ENCODE measurements around the gene NUP62. TPM values are rescaled to one million over a fixed set of nuclear protein-coding genes. Genes with fewer than 3 reads are reported as not detected.

NUP62 gene
- total RNA-seq, 1 experiment from 2014 or later: 85.2 TPM

DNA sequence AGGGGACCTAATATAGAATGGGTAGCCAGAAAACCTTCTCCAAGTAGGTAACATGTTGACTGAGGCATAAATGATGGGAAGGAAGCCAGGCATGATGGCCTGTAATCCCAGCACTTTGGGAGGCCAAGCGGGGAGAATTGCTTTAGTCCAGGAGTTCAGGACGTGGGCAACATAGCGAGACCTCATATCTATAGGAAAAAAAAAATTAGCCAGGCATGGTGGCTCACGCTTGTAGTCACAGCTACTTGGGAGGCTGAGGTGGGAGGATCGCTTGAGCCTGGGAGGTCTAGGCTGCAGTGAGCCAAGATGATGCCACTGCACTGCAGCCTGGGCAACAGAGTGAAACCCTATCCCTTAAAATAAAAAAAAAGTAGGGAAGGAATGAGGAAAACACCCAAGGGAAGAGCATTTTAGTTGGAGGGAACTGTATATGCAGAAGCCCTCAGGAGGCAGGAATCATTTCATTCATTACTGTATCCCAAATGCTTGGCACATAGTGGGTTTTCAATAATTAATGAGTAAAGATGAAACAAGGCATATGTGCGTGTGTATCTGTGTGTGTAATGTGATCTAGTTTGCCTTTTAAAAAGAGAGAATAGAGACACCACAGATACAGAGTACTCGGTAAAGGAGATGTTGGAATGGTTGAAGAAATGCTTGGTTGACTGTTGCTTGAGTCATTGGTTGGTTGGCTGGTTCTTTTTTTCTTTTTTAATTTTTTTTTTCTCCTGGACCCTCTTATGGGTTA is 2.2 kb upstream of the NUP62 start:
- H3K27ac ChIP-seq (ENCODE audit: low read depth, low read length): no peak overlapping the region
- no peak overlapping the region for H3K4me3 ChIP-seq (replicated peaks in 1 of 2; ENCODE audit: low read depth in 1 of 2, low read length in 2 of 2)
- POLR2A ChIA-PET: no interaction called here
- CTCF ChIA-PET: no interaction called here
- H3K36me3 ChIP-seq (ENCODE audit: control insufficient read depth in 1 of 2, insufficient read depth in 2 of 2, low read length in 2 of 2): peaks cover 3 to 21% of the 10 kb centered on the region in 2 experiments; a peak in 3 of 4 replicates
- peaks cover 35% of the 10 kb centered on the region for H3K79me2 ChIP-seq (ENCODE audit: insufficient read depth, low read length)
- RAD21 ChIA-PET (ENCODE audit: low non-redundant PET in 1 of 2, low total read pairs in 2 of 2, uncharacterized antibody in 2 of 2, unreplicated experiment in 2 of 2): no interaction called here
- no peaks in the 10 kb centered on the region for H4K20me1 ChIP-seq (ENCODE audit: insufficient read depth)
- no peaks in the 10 kb centered on the region for H3K27me3 ChIP-seq (ENCODE audit: insufficient read depth, low read length)
- no peaks in the 10 kb centered on the region for H3K9me2 ChIP-seq (ENCODE audit: insufficient read depth)
- intact Hi-C loops (cut with micrococcal nuclease): no loop called here
- TF ChIP-seq, protein P1, sequence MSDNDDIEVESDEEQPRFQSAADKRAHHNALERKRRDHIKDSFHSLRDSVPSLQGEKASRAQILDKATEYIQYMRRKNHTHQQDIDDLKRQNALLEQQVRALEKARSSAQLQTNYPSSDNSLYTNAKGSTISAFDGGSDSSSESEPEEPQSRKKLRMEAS (IDR thresholded peaks at IDR 0.05): no peak
- no peak for TF ChIP-seq EGR1 (IDR thresholded peaks at IDR 0.05; ENCODE audit: low read depth)
- no peak for TF ChIP-seq RAD21 (IDR thresholded peaks at IDR 0.05; ENCODE audit: low read depth)
- TF ChIP-seq, protein P2, sequence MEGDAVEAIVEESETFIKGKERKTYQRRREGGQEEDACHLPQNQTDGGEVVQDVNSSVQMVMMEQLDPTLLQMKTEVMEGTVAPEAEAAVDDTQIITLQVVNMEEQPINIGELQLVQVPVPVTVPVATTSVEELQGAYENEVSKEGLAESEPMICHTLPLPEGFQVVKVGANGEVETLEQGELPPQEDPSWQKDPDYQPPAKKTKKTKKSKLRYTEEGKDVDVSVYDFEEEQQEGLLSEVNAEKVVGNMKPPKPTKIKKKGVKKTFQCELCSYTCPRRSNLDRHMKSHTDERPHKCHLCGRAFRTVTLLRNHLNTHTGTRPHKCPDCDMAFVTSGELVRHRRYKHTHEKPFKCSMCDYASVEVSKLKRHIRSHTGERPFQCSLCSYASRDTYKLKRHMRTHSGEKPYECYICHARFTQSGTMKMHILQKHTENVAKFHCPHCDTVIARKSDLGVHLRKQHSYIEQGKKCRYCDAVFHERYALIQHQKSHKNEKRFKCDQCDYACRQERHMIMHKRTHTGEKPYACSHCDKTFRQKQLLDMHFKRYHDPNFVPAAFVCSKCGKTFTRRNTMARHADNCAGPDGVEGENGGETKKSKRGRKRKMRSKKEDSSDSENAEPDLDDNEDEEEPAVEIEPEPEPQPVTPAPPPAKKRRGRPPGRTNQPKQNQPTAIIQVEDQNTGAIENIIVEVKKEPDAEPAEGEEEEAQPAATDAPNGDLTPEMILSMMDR (IDR thresholded peaks at IDR 0.05 in 2 of 3, conservative IDR thresholded peaks at IDR 0.05 in 1 of 3; ENCODE audit: borderline replicate concordance in 1 of 3, insufficient read depth in 1 of 3, low read depth in 2 of 3, low read length in 2 of 3): no peak
- no peak for TF ChIP-seq SRF (IDR thresholded peaks at IDR 0.05; ENCODE audit: low read depth)
- no peak for TF ChIP-seq POLR2A (IDR thresholded peaks at IDR 0.05; ENCODE audit: borderline replicate concordance, extremely low read depth, insufficient read depth, insufficient read length)
- TF ChIP-seq, protein P3, sequence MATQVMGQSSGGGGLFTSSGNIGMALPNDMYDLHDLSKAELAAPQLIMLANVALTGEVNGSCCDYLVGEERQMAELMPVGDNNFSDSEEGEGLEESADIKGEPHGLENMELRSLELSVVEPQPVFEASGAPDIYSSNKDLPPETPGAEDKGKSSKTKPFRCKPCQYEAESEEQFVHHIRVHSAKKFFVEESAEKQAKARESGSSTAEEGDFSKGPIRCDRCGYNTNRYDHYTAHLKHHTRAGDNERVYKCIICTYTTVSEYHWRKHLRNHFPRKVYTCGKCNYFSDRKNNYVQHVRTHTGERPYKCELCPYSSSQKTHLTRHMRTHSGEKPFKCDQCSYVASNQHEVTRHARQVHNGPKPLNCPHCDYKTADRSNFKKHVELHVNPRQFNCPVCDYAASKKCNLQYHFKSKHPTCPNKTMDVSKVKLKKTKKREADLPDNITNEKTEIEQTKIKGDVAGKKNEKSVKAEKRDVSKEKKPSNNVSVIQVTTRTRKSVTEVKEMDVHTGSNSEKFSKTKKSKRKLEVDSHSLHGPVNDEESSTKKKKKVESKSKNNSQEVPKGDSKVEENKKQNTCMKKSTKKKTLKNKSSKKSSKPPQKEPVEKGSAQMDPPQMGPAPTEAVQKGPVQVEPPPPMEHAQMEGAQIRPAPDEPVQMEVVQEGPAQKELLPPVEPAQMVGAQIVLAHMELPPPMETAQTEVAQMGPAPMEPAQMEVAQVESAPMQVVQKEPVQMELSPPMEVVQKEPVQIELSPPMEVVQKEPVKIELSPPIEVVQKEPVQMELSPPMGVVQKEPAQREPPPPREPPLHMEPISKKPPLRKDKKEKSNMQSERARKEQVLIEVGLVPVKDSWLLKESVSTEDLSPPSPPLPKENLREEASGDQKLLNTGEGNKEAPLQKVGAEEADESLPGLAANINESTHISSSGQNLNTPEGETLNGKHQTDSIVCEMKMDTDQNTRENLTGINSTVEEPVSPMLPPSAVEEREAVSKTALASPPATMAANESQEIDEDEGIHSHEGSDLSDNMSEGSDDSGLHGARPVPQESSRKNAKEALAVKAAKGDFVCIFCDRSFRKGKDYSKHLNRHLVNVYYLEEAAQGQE (IDR thresholded peaks at IDR 0.05; ENCODE audit: low read depth): no peak
- no peak for TF ChIP-seq EZH2 (IDR thresholded peaks at IDR 0.05)
- TF ChIP-seq SP1 (IDR thresholded peaks at IDR 0.05; ENCODE audit: low read depth): no peak
- no peak for TF ChIP-seq ZNF274 (IDR thresholded peaks at IDR 0.05; ENCODE audit: low read depth, low read length)
- no peak for TF ChIP-seq TCF7L2 (IDR thresholded peaks at IDR 0.05; ENCODE audit: borderline replicate concordance, extremely low read depth, insufficient read depth, insufficient read length)
- TF ChIP-seq, protein P4, sequence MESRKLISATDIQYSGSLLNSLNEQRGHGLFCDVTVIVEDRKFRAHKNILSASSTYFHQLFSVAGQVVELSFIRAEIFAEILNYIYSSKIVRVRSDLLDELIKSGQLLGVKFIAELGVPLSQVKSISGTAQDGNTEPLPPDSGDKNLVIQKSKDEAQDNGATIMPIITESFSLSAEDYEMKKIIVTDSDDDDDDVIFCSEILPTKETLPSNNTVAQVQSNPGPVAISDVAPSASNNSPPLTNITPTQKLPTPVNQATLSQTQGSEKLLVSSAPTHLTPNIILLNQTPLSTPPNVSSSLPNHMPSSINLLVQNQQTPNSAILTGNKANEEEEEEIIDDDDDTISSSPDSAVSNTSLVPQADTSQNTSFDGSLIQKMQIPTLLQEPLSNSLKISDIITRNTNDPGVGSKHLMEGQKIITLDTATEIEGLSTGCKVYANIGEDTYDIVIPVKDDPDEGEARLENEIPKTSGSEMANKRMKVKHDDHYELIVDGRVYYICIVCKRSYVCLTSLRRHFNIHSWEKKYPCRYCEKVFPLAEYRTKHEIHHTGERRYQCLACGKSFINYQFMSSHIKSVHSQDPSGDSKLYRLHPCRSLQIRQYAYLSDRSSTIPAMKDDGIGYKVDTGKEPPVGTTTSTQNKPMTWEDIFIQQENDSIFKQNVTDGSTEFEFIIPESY (IDR thresholded peaks at IDR 0.05; ENCODE audit: extremely low read depth, insufficient replicate concordance, low read length): no peak
- no peak overlapping the region for H3K9ac ChIP-seq (ENCODE audit: low read length)
- no TSS peak for BruUV-seq (replicated peaks)
- H3K4me2 ChIP-seq (ENCODE audit: low read length): no peak overlapping the region
- H3K4me1 ChIP-seq (ENCODE audit: control insufficient read depth in 1 of 2, insufficient read depth in 2 of 2, low read length in 2 of 2): peaks cover 11 to 29% of the 10 kb centered on the region in 2 experiments; a peak in 3 of 4 replicates
- no peaks in the 10 kb centered on the region for H3K9me3 ChIP-seq (ENCODE audit: control insufficient read depth in 1 of 2, insufficient read depth in 1 of 2, low read depth in 1 of 2, low read length in 2 of 2)
- H2AFZ ChIP-seq (ENCODE audit: low read depth, low read length, poor library complexity, severe bottlenecking): no peak overlapping the region
- ATAC-seq (no peak), DNase-seq (ENCODE audit: low read depth, low spot score) (no peak)
